Endothelial cell of umbilical vein (primary cell): ENCODE measurements around the gene OR5AR1. TPM values are rescaled to one million over a fixed set of nuclear protein-coding genes. Genes with fewer than 3 reads are reported as not detected.

Source experiments
- BruUV-seq: library from RNA; stranded (reverse); fragments of 400-500 nt; replicated peaks from 2 replicates; lab custom pipeline; 2021; lab: Mats Ljungman, UMichigan
- CTCF ChIA-PET: fragments of 300-600, 350-600 bp; sonication (Branson Sonifier 250); formaldehyde crosslinking; loops from one replicate; lab custom pipeline; 2021; ENCODE audit warnings: antibody characterized with exemption, inconsistent platforms; lab: Charles Lee
- POLR2A ChIA-PET: fragments of 300-600, 350-600 bp; sonication (Branson Sonifier 250); formaldehyde crosslinking; loops from one replicate; lab custom pipeline; 2021; ENCODE audit warnings: antibody characterized with exemption, inconsistent platforms; lab: Charles Lee
- DNase-seq: peaks from one replicate; pipeline ENCODE4 v3.0.0-alpha.2; 2011; ENCODE audit warnings: low read depth, low spot score
- FAIRE-seq: peaks from 2 replicates; lab custom pipeline; 2011; peaks lifted over from hg19 to GRCh38; lab: Jason Lieb, UNC
- H2AFZ ChIP-seq: 2 replicates; pipeline ENCODE4 v1.6.0; 2012; ENCODE audit warnings: low read depth, low read length, control low read depth, inconsistent platforms
- H3K27ac ChIP-seq: 2 replicates; pipeline ENCODE4 v1.5.1; 2011; ENCODE audit warnings: low read depth, mild to moderate bottlenecking, control low read depth, low read length, moderate library complexity; ENCODE audit not compliant: insufficient read depth
- H3K27me3 ChIP-seq, 2 experiments: 2 replicates each; pipeline versions ENCODE4 v1.6.0 to v1.6.1; 2011; ENCODE audit warnings: low read length in 2 of 2, mixed read lengths in 1 of 2; ENCODE audit not compliant: control insufficient read depth in 2 of 2, insufficient read depth in 2 of 2
- H3K36me3 ChIP-seq, 2 experiments: 2 replicates in 1 of 2; 3 replicates in 1 of 2; pipeline ENCODE4 v1.5.1; 2011; ENCODE audit warnings: low read length in 2 of 2, mild to moderate bottlenecking in 1 of 2, moderate library complexity in 1 of 2; ENCODE audit not compliant: control insufficient read depth in 2 of 2, insufficient read depth in 2 of 2; ENCODE audit errors: extremely low read depth in 1 of 2
- H3K4me1 ChIP-seq: 3 replicates; pipeline ENCODE4 v1.5.1; 2011; ENCODE audit warnings: mild to moderate bottlenecking, low read length; ENCODE audit not compliant: control insufficient read depth, insufficient read depth; ENCODE audit errors: extremely low read depth
- H3K4me2 ChIP-seq: 2 replicates; pipeline ENCODE4 v1.6.1; 2011; ENCODE audit warnings: low read length, control low read depth, mixed read lengths; ENCODE audit not compliant: insufficient read depth
- H3K4me3 ChIP-seq, 3 experiments: fragments of 200-600 bp in 1 of 3; sonication (generic), shearing (Covaris generic) in 1 of 3; replicated peaks in 1 of 3; 2 replicates each; pipeline ENCODE4 v1.5.1; 2011 to 2016; ENCODE audit warnings: control low read depth in 3 of 3, low read length in 3 of 3, mild to moderate bottlenecking in 2 of 3, inconsistent platforms in 1 of 3, low read depth in 1 of 3, moderate library complexity in 1 of 3; ENCODE audit not compliant: insufficient read depth in 1 of 3
- H3K79me2 ChIP-seq: 2 replicates; pipeline ENCODE4 v1.6.0; 2012; ENCODE audit warnings: low read length, inconsistent platforms; ENCODE audit not compliant: control insufficient read depth, insufficient read depth
- H3K9ac ChIP-seq: replicated peaks from 2 replicates; pipeline ENCODE3; 2011; ENCODE audit warnings: low read length, control low read depth; ENCODE audit not compliant: insufficient read depth; ENCODE audit errors: extremely low read depth
- H3K9me1 ChIP-seq: replicated peaks from 3 replicates; pipeline ENCODE4 v1.6.0; 2011; ENCODE audit warnings: mild to moderate bottlenecking, low read length; ENCODE audit not compliant: control insufficient read depth, insufficient read depth; ENCODE audit errors: extremely low read depth
- H3K9me3 ChIP-seq: replicated peaks from 2 replicates; pipeline ENCODE4 v1.5.1; 2012; ENCODE audit warnings: low read length, inconsistent platforms; ENCODE audit not compliant: control insufficient read depth, insufficient read depth
- H4K20me1 ChIP-seq: replicated peaks from 2 replicates; pipeline ENCODE3; 2011; ENCODE audit warnings: mild to moderate bottlenecking, low read length; ENCODE audit not compliant: control insufficient read depth, insufficient read depth; ENCODE audit errors: extremely low read depth
- EZH2 ChIP-seq: IDR thresholded peaks from 2 replicates; pipeline ENCODE4 v1.6.1; 2012; ENCODE audit warnings: borderline replicate concordance, low read depth, mild to moderate bottlenecking, moderate library complexity, low read length, inconsistent platforms; ENCODE audit not compliant: severe bottlenecking
- FOS ChIP-seq: IDR thresholded peaks from 2 replicates; pipeline ENCODE4 v1.6.1; 2011; ENCODE audit warnings: mild to moderate bottlenecking, low read length, moderate library complexity, borderline replicate concordance; ENCODE audit not compliant: insufficient read depth
- GATA2 ChIP-seq: IDR thresholded peaks from 2 replicates; pipeline ENCODE4 v1.7.0; 2011; ENCODE audit warnings: low read depth, mild to moderate bottlenecking, moderate library complexity, mixed read lengths, low read length; ENCODE audit not compliant: insufficient read length, insufficient read depth
- JUN ChIP-seq: IDR thresholded peaks from 2 replicates; pipeline ENCODE4 v1.6.1; 2011; ENCODE audit warnings: borderline replicate concordance, low read depth; ENCODE audit not compliant: insufficient read length, insufficient read depth
- MAX ChIP-seq: IDR thresholded peaks from 2 replicates; pipeline ENCODE4 v1.6.1; 2011; ENCODE audit not compliant: insufficient read depth, insufficient read length
- MYC ChIP-seq: IDR thresholded peaks from one replicate; pipeline ENCODE4 v1.6.1; 2011; ENCODE audit warnings: mild to moderate bottlenecking, low read depth, low read length
- POLR2A ChIP-seq: IDR thresholded peaks from 2 replicates; pipeline ENCODE4 v1.6.1; 2012; ENCODE audit warnings: low read depth, mild to moderate bottlenecking, control low read depth, low read length
- POLR2AphosphoS5 ChIP-seq: IDR thresholded peaks from 2 replicates; pipeline ENCODE4 v1.6.1; 2012; ENCODE audit warnings: low read depth, mild to moderate bottlenecking, control low read depth, low read length, moderate library complexity; ENCODE audit not compliant: insufficient read depth
- dilution Hi-C: fragments of 300-500 bp; cut with MboI; formaldehyde crosslinking; loops from one replicate; pipeline ENCODE4 v1.15.0; 2019; ENCODE audit warnings: low sequenced_read_pairs; ENCODE audit not compliant: extremely low pct_ligation_motif_present
- intact Hi-C: fragments of 100-400 bp; cut with micrococcal nuclease; formaldehyde crosslinking; loops from one replicate; pipeline ENCODE4 v1.10.0; 2022
- polyA plus RNA-seq, 4 experiments: library from polyadenylated mRNA; depleted of rRNA in 3 of 4; stranded (reverse) in 3 of 4; unstranded in 1 of 4; fragments of >200 nt; gene quantifications; 2 replicates each; pipeline versions ENCODE4 v1.2.1 to v1.2.3, GENCODE V29; 2011 to 2012; ENCODE audit warnings: missing spikeins in 1 of 4
- total RNA-seq: library from RNA; stranded (reverse); gene quantifications from 2 replicates; pipeline ENCODE4 v1.2.3, GENCODE V29; 2021
- TF ChIP-seq, protein P1 (sequence below), 2 donors: IDR thresholded peaks; 1 replicate in 1 of 2; 2 replicates in 1 of 2; pipeline ENCODE4 v1.5.1; 2011; ENCODE audit warnings: low read length in 2 of 2, mild to moderate bottlenecking in 2 of 2, moderate library complexity in 2 of 2, control low read depth in 1 of 2, inconsistent platforms in 1 of 2, low read depth in 1 of 2; ENCODE audit not compliant: insufficient read depth in 1 of 2; ENCODE audit errors: extremely low read depth in 1 of 2

The OR5AR1 gene
- total and polyA plus RNA-seq, 2 donors (not counting 3 experiments of a cell fraction or from before 2014, with no cell fraction given): not detected

- no peak for TF ChIP-seq MYC
- no peak for TF ChIP-seq POLR2A
- TF ChIP-seq, protein P1, sequence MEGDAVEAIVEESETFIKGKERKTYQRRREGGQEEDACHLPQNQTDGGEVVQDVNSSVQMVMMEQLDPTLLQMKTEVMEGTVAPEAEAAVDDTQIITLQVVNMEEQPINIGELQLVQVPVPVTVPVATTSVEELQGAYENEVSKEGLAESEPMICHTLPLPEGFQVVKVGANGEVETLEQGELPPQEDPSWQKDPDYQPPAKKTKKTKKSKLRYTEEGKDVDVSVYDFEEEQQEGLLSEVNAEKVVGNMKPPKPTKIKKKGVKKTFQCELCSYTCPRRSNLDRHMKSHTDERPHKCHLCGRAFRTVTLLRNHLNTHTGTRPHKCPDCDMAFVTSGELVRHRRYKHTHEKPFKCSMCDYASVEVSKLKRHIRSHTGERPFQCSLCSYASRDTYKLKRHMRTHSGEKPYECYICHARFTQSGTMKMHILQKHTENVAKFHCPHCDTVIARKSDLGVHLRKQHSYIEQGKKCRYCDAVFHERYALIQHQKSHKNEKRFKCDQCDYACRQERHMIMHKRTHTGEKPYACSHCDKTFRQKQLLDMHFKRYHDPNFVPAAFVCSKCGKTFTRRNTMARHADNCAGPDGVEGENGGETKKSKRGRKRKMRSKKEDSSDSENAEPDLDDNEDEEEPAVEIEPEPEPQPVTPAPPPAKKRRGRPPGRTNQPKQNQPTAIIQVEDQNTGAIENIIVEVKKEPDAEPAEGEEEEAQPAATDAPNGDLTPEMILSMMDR (IDR thresholded peaks at IDR 0.05; ENCODE audit: extremely low read depth in 1 of 2, insufficient read depth in 1 of 2, low read depth in 1 of 2, low read length in 2 of 2): no peak
- TF ChIP-seq GATA2: no peak
- TF ChIP-seq FOS: no peak
- no peak for TF ChIP-seq MAX
- TF ChIP-seq POLR2AphosphoS5: no peak
- no peak for TF ChIP-seq JUN
- TF ChIP-seq EZH2: no peak
- Histone ChIP-seq H3K27ac (no peak overlapping the region), H3K79me2 (no peaks in the 10 kb centered on the region), H3K9me3 (peaks cover 9% of the 10 kb centered on the region), H3K36me3 (no peaks in the 10 kb centered on the region), H2AFZ (no peak overlapping the region), H3K9me1 (no peaks in the 10 kb centered on the region), H3K9ac (no peak overlapping the region), H3K27me3 (no peaks in the 10 kb centered on the region), H3K4me1 (no peaks in the 10 kb centered on the region), H3K4me3 (no peak overlapping the region), H4K20me1 (no peaks in the 10 kb centered on the region), H3K4me2 (no peak overlapping the region)
- dilution Hi-C loops (no loop called here), intact Hi-C loops (no loop called here)
- BruUV-seq: no TSS peak
- FAIRE-seq: no peak
- no peak for DNase-seq
- POLR2A ChIA-PET: no interaction called here
- CTCF ChIA-PET: no interaction called here
Measured at GRCh38 chr11:56700914-56701485, 37.5 kb downstream of the OR5AR1 start.
